ENCODE data around the gene ZNF385C. TPM values are rescaled to one million over a fixed set of nuclear protein-coding genes. Genes with fewer than 3 reads are reported as not detected.

The ZNF385C gene
- total RNA-seq, 1 experiment from 2014 or later = not detected

GRCh38 chr17:41989702-41990419 is 108.4 kb downstream of the ZNF385C start:
- Histone ChIP-seq H3K27me3 (replicated peaks) (no peaks in the 10 kb centered on the region), H3K4me1 (replicated peaks) (no peaks in the 10 kb centered on the region), H3K9me3 (replicated peaks) (no peaks in the 10 kb centered on the region), H3K27ac (no peak overlapping the region), H3K4me3 (no peak overlapping the region), H3K36me3 (peaks cover 94% of the 10 kb centered on the region)
- DNase-seq (ENCODE audit: low read depth in 1 of 2, low spot score in 2 of 2) = no peak

DNA sequence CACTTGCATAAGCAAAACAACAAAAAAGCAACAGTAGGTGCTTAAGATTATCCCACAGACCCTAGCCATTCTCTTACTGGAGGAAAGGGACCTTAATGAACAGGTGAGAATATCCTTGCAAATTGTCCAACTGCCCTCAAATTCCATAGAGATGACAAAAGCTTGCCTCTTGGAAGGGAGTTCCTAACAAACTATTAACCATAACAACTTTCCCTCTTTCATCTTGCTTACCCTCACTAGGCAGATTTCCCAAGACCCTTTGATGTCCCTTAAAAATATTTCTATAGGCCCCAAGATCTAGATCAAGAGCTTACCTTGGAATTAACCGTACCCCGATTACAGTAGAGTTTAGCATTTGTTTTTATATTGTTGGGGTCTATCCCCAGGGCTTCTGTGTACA is 109.9 kb downstream of the ZNF385C start:
- DNase-seq (ENCODE audit: low read depth in 1 of 2, low spot score in 2 of 2) = no peak
- H3K27me3 ChIP-seq (replicated peaks) = no peaks in the 10 kb centered on the region
- H3K4me3 ChIP-seq = no peak overlapping the region
- no peaks in the 10 kb centered on the region for H3K4me1 ChIP-seq (replicated peaks)
- H3K9me3 ChIP-seq (replicated peaks) = no peaks in the 10 kb centered on the region
- H3K36me3 ChIP-seq = peaks cover 88% of the 10 kb centered on the region
- no peak overlapping the region for H3K27ac ChIP-seq

- Histone ChIP-seq H3K36me3 (peaks cover 87% of the 10 kb centered on the region), H3K4me1 (replicated peaks) (no peaks in the 10 kb centered on the region), H3K4me3 (no peak overlapping the region), H3K27ac (no peak overlapping the region), H3K27me3 (replicated peaks) (no peaks in the 10 kb centered on the region), H3K9me3 (replicated peaks) (no peaks in the 10 kb centered on the region)
- no peak for DNase-seq (ENCODE audit: low read depth in 1 of 2, low spot score in 2 of 2)
Observed at GRCh38 chr17:41987642-41988041, 110.6 kb downstream of the ZNF385C start.

- H3K27me3 ChIP-seq (replicated peaks) = no peaks in the 10 kb centered on the region
- no peaks in the 10 kb centered on the region for H3K4me1 ChIP-seq (replicated peaks)
- DNase-seq (ENCODE audit: low read depth in 1 of 2, low spot score in 2 of 2) = no peak
Observed at GRCh38 chr17:41986634-41987033, 111.6 kb downstream of the ZNF385C start.

GRCh38 chr17:41985919-41986318 is 112.4 kb downstream of the ZNF385C start:
- Histone ChIP-seq H3K27ac (no peak overlapping the region), H3K36me3 (peaks cover 87% of the 10 kb centered on the region), H3K9me3 (replicated peaks) (no peaks in the 10 kb centered on the region), H3K4me1 (replicated peaks) (no peaks in the 10 kb centered on the region), H3K27me3 (replicated peaks) (no peaks in the 10 kb centered on the region), H3K4me3 (no peak overlapping the region)
- DNase-seq (ENCODE audit: low read depth in 1 of 2, low spot score in 2 of 2) = no peak

More at GRCh38 chr17:41986634-41987033, 111.6 kb downstream of the ZNF385C start:
- Histone ChIP-seq H3K9me3 (replicated peaks) (no peaks in the 10 kb centered on the region), H3K27ac (no peak overlapping the region), H3K36me3 (peaks cover 87% of the 10 kb centered on the region), H3K4me3 (no peak overlapping the region)

- H3K27me3 ChIP-seq (replicated peaks) = no peaks in the 10 kb centered on the region
- DNase-seq (ENCODE audit: low read depth in 1 of 2, low spot score in 2 of 2) = no peak
- H3K4me3 ChIP-seq = no peak overlapping the region
- H3K27ac ChIP-seq = no peak overlapping the region
- H3K36me3 ChIP-seq = peaks cover 86% of the 10 kb centered on the region
- no peaks in the 10 kb centered on the region for H3K4me1 ChIP-seq (replicated peaks)
- H3K9me3 ChIP-seq (replicated peaks) = no peaks in the 10 kb centered on the region
Observed at GRCh38 chr17:41984454-41984853, 113.8 kb downstream of the ZNF385C start.

DNA sequence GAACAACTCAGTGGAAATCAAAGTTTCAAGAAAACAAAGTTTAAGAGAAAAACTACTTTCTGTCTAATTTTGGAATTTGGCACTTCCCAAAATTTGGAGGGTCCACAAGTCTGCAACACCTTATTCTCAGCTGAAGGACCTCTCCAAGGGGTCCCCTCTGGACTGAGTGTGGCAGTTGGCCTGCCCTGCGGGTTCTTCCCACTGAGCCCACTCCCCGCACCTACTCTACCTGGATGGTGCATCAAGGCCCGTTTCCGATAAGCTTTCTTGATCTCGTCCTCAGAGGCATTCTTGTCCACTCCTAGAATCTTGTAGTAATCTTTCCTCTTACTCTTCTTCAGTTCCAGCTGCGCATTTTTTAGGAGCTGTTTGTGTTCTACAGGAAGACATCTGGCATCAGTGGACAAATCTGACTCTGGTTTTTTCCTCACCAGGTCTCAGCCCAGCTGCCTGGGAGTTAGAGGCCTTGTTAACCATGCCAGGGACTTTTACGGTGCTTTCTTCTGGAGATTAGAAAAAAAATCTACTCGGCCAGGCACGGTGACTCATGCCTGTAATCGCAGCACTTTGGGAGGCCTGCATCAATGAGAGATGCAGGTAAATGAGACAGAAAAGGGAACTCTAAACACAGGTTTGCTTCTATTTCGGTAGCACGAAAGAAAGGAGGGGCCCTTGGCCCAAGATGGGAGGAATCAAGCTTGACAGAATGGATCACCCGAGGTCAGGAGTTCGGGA is 116.1 kb downstream of the ZNF385C start:
- H3K36me3 ChIP-seq = peaks cover 84% of the 10 kb centered on the region

GRCh38 chr17:41977991-41978390 is 120.3 kb downstream of the ZNF385C start:
- no peaks in the 10 kb centered on the region for H3K9me3 ChIP-seq (replicated peaks)
- DNase-seq (ENCODE audit: low read depth in 1 of 2, low spot score in 2 of 2) = no peak
- H3K36me3 ChIP-seq = peaks cover 94% of the 10 kb centered on the region
- no peak overlapping the region for H3K27ac ChIP-seq
- no peaks in the 10 kb centered on the region for H3K4me1 ChIP-seq (replicated peaks)
- no peak overlapping the region for H3K4me3 ChIP-seq
- no peaks in the 10 kb centered on the region for H3K27me3 ChIP-seq (replicated peaks)

More for the DNA sequence above, 116.1 kb downstream of the ZNF385C start:
- H3K27ac ChIP-seq = no peak overlapping the region
- H3K9me3 ChIP-seq (replicated peaks) = no peaks in the 10 kb centered on the region
- H3K27me3 ChIP-seq (replicated peaks) = no peaks in the 10 kb centered on the region
- DNase-seq (ENCODE audit: low read depth in 1 of 2, low spot score in 2 of 2) = no peak
- H3K4me1 ChIP-seq (replicated peaks) = no peaks in the 10 kb centered on the region
- no peak overlapping the region for H3K4me3 ChIP-seq

GRCh38 chr17:41976142-41976768 is 122.0 kb downstream of the ZNF385C start:
- Histone ChIP-seq H3K4me1 (replicated peaks) (no peaks in the 10 kb centered on the region), H3K27ac (no peak overlapping the region), H3K36me3 (peaks cover 95% of the 10 kb centered on the region), H3K27me3 (replicated peaks) (no peaks in the 10 kb centered on the region), H3K4me3 (no peak overlapping the region), H3K9me3 (replicated peaks) (no peaks in the 10 kb centered on the region)
- DNase-seq (ENCODE audit: low read depth in 1 of 2, low spot score in 2 of 2) = no peak

Other genes with a start within 250 kb of the ZNF385C start
- 27.4 and 31.2 TPM in 2 replicates for gene KLHL11, start 233.1 kb downstream of the ZNF385C start, total RNA-seq (2014; rRNA removed; shearing (Covaris generic))
- gene ACLY, start 179.5 kb downstream of the ZNF385C start, total RNA-seq (2014; rRNA removed; shearing (Covaris generic)) = 77.0 and 122 TPM in 2 replicates
- not detected in 2 replicates for gene ODAD4, start 167.9 kb downstream of the ZNF385C start, total RNA-seq (2014; rRNA removed; shearing (Covaris generic))
- 45.7 and 47.1 TPM in 2 replicates for gene CNP, start 131.7 kb downstream of the ZNF385C start, total RNA-seq (2014; rRNA removed; shearing (Covaris generic))
- 80.6 and 97.7 TPM in 2 replicates for gene DNAJC7, start 81.0 kb downstream of the ZNF385C start, total RNA-seq (2014; rRNA removed; shearing (Covaris generic))
- 50.2 and 63.1 TPM in 2 replicates for gene NKIRAS2, start 78.4 kb downstream of the ZNF385C start, total RNA-seq (2014; rRNA removed; shearing (Covaris generic))
- gene C17orf113, start 47.9 kb downstream of the ZNF385C start, total RNA-seq (2014; rRNA removed; shearing (Covaris generic)) = 0.18 and 1.2 TPM in 2 replicates
- gene DHX58, start 14.2 kb upstream of the ZNF385C start, total RNA-seq (2014; rRNA removed; shearing (Covaris generic)) = 0.85 and 1.4 TPM in 2 replicates
- gene KAT2A, start 22.9 kb upstream of the ZNF385C start, total RNA-seq (2014; rRNA removed; shearing (Covaris generic)) = 7.5 and 12.8 TPM in 2 replicates
- not detected in 2 replicates for gene HSPB9, start 24.3 kb upstream of the ZNF385C start, total RNA-seq (2014; rRNA removed; shearing (Covaris generic))
- gene RAB5C, start 56.5 kb upstream of the ZNF385C start, total RNA-seq (2014; rRNA removed; shearing (Covaris generic)) = 50.7 and 108 TPM in 2 replicates
- not detected in 2 replicates for gene KCNH4, start 82.7 kb upstream of the ZNF385C start, total RNA-seq (2014; rRNA removed; shearing (Covaris generic))
- gene HCRT, start 87.0 kb upstream of the ZNF385C start, total RNA-seq (2014; rRNA removed; shearing (Covaris generic)) = not detected in 2 replicates
- 8.1 and 13.2 TPM in 2 replicates for gene GHDC, start 96.0 kb upstream of the ZNF385C start, total RNA-seq (2014; rRNA removed; shearing (Covaris generic))
- gene STAT5B, start 177.9 kb upstream of the ZNF385C start, total RNA-seq (2014; rRNA removed; shearing (Covaris generic)) = 22.1 and 36.0 TPM in 2 replicates
- 4.6 and 4.8 TPM in 2 replicates for gene STAT5A, start 190.0 kb upstream of the ZNF385C start, total RNA-seq (2014; rRNA removed; shearing (Covaris generic))

Data from SJSA1 (cell line).